A549 (cell line): Measurements from ENCODE around the gene KIFC1.

Experiments used
- CEBPB ChIP-seq, 2 experiments: fragments of >200 bp in 1 of 2; sonication (Bioruptor Twin) in 1 of 2; formaldehyde crosslinking in 1 of 2; IDR thresholded peaks; 2 replicates each; pipeline ENCODE4 v1.6.1; 2012 to 2016
- CTCF ChIP-seq: fragments of >200 bp; sonication (Bioruptor Twin); formaldehyde crosslinking; IDR thresholded peaks from 3 replicates; pipeline ENCODE4 v1.5.1; 2016
- EP300 ChIP-seq, 2 experiments: fragments of >200 bp; sonication (Bioruptor Twin); formaldehyde crosslinking; IDR thresholded peaks; 2 replicates in 1 of 2; 3 replicates in 1 of 2; pipeline ENCODE4 v1.6.1; 2016 to 2017
- GATA3 ChIP-seq: IDR thresholded peaks from 2 replicates; pipeline ENCODE4 v1.6.1; 2012; ENCODE audit warnings: borderline replicate concordance
- HES2 ChIP-seq: fragments of >200 bp; sonication (Bioruptor Twin); formaldehyde crosslinking; IDR thresholded peaks from 2 replicates; pipeline ENCODE4 v1.6.1; 2016
- HEYL ChIP-seq: fragments of 250-450 bp; sonication (Bioruptor Pico); IDR thresholded peaks from 2 replicates; pipeline ENCODE4 v1.8.0; 2021; ENCODE audit warnings: mild to moderate bottlenecking, moderate library complexity
- KDM5A ChIP-seq: fragments of 200-600 bp; sonication (generic); IDR thresholded peaks from 2 replicates; pipeline ENCODE4 v1.6.1; 2016; ENCODE audit warnings: antibody characterized with exemption, mild to moderate bottlenecking
- MYC ChIP-seq: IDR thresholded peaks from 2 replicates; pipeline ENCODE4 v1.6.1; 2012; ENCODE audit warnings: mild to moderate bottlenecking, inconsistent platforms, low read length, improper control_type of control experiment, borderline replicate concordance
- PBX3 ChIP-seq: IDR thresholded peaks from 2 replicates; pipeline ENCODE4 v1.6.1; 2012
- PHF8 ChIP-seq: fragments of 200-600 bp; sonication (generic); IDR thresholded peaks from 2 replicates; pipeline ENCODE4 v1.6.1; 2016; ENCODE audit warnings: low read depth, mild to moderate bottlenecking, antibody characterized with exemption, moderate library complexity, borderline replicate concordance
- POLR2A ChIP-seq: IDR thresholded peaks from 2 replicates; pipeline ENCODE4 v1.6.1; 2012; ENCODE audit warnings: mild to moderate bottlenecking, low read length
- SMC3 ChIP-seq: fragments of >200 bp; sonication (Bioruptor Twin); formaldehyde crosslinking; IDR thresholded peaks from 3 replicates; pipeline ENCODE4 v1.6.1; 2018; ENCODE audit warnings: inconsistent platforms
- TF ChIP-seq, protein P1 (sequence below): fragments of 200-600 bp; sonication (generic); IDR thresholded peaks from 2 replicates; pipeline ENCODE4 v1.6.1; 2016; ENCODE audit warnings: antibody characterized with exemption, mild to moderate bottlenecking, moderate library complexity

DNA sequence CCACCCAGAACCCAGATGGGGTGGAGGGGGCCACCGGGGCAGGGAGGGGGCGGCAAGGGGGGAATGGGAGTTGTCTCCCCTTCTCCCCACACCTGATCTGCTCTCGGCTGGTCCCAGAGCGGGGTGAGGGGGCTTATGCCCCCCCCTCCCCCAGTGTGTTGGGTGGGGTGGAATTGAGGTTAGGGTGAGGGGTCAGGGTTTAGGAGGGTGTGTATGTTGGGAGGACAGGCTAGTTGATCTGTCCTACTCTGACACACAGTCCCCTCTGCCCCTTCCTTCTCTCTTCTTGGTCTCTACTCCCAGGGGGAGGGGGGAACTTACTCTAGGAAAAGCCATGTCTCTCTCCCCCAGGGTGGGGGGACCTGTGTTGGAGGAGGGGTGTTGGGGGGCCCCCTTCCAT, 60.9 kb downstream of the KIFC1 start:
- no peak for TF ChIP-seq PBX3
- TF ChIP-seq POLR2A, result no peak
- TF ChIP-seq CTCF, result no peak
- no peak for TF ChIP-seq PHF8
- no peak for TF ChIP-seq KDM5A
- no peak for TF ChIP-seq GATA3
- TF ChIP-seq, protein P1, sequence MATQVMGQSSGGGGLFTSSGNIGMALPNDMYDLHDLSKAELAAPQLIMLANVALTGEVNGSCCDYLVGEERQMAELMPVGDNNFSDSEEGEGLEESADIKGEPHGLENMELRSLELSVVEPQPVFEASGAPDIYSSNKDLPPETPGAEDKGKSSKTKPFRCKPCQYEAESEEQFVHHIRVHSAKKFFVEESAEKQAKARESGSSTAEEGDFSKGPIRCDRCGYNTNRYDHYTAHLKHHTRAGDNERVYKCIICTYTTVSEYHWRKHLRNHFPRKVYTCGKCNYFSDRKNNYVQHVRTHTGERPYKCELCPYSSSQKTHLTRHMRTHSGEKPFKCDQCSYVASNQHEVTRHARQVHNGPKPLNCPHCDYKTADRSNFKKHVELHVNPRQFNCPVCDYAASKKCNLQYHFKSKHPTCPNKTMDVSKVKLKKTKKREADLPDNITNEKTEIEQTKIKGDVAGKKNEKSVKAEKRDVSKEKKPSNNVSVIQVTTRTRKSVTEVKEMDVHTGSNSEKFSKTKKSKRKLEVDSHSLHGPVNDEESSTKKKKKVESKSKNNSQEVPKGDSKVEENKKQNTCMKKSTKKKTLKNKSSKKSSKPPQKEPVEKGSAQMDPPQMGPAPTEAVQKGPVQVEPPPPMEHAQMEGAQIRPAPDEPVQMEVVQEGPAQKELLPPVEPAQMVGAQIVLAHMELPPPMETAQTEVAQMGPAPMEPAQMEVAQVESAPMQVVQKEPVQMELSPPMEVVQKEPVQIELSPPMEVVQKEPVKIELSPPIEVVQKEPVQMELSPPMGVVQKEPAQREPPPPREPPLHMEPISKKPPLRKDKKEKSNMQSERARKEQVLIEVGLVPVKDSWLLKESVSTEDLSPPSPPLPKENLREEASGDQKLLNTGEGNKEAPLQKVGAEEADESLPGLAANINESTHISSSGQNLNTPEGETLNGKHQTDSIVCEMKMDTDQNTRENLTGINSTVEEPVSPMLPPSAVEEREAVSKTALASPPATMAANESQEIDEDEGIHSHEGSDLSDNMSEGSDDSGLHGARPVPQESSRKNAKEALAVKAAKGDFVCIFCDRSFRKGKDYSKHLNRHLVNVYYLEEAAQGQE, result no peak
- TF ChIP-seq HES2, result no peak
- no peak for TF ChIP-seq CEBPB (IDR thresholded peaks at IDR 0.05)
- no peak for TF ChIP-seq SMC3
- no peak for TF ChIP-seq HEYL
- TF ChIP-seq MYC, result no peak
- no peak for TF ChIP-seq EP300 (IDR thresholded peaks at IDR 0.05)
